AG08395 (cell line): ENCODE data around the gene SBSN.

ENCODE experiments used
- DNase-seq: peaks from one replicate; pipeline ENCODE4 v3.0.0; 2012; ENCODE audit warnings: mixed read lengths, low spot score

SBSN gene

DNA sequence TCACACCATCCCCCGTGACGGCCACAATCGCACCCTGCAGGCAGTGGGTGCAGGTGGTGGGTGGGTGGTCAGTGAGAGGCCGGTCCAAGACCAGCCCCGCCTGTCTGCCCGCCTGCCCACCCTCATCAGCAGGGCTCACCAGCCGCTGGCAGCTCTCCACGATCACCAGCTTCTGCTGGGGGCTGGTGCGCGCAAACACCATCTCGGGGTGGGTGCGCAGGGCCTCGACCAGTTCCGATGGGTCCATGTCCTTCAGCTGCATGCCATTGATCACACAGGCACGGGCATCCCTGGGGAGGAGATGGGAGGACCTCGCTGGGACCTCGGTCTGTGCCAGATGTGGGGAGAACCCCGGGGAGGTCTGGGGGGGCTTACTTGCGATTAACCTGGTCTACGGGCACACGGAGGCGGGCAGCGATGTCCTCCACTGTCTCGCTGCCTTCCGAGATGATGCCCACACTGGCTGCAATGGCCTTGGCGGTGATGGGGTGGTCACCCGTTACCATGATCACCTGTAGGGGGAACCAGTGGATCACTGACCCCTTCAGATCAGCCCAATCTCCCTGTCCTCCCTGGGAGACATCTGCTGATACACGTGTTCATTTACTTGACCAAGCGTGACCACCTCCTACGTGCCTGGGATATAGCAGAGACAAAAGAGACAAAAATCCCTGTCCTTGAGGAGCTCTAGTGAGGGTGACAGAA, 27.3 kb upstream of the SBSN start:
- peak; percentile 40 for DNase-seq

DNA sequence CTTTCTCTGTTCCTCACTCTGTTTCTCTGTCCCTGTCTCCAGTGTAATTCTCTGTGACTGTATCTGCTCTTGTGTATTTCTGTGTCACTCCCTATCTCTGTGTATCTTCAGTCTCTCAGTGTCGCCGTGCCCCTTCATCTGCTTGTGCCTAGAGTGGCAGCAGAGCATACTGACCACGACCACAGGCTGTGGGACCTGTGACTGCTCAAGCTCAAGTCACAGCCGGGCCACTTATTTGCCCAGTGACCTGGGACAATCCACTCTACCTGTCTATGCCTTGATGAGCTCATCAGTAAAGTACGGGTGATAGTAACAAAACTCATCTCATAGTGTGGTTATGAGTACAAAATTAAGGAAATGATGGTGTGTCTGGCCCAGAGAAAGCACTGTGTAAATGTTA, 26.0 kb upstream of the SBSN start:
- no peak for DNase-seq

DNA sequence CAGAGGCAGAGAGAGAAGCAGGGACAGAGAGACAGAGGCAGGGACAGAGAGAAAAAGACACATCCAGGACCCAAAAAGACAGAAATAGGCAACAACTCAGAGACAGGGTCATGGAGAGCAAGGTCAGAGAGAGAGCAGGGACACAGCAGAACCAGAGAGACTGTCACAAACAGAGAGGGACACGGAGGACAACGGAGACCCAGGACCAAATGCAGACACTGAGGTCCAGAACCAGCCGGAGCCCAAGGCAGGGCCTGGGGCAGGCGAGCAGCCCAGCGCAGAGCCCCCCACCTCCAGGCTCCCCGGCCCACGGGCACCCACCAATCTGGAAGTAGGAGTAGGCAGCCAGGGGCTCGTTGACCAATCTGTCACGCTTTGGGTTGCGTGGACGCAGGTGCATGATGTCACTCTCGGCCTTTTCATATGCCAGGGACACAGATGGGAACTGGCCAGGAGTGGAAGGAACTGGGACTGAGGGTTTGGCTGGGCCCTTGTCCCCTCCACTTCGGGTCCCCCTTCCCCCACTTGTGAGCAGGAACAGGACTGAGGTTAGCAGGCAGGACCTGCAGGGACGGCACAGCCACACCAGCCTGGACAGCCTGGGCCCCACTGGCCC, 25.4 kb upstream of the SBSN start:
- DNase-seq, result no peak

DNA sequence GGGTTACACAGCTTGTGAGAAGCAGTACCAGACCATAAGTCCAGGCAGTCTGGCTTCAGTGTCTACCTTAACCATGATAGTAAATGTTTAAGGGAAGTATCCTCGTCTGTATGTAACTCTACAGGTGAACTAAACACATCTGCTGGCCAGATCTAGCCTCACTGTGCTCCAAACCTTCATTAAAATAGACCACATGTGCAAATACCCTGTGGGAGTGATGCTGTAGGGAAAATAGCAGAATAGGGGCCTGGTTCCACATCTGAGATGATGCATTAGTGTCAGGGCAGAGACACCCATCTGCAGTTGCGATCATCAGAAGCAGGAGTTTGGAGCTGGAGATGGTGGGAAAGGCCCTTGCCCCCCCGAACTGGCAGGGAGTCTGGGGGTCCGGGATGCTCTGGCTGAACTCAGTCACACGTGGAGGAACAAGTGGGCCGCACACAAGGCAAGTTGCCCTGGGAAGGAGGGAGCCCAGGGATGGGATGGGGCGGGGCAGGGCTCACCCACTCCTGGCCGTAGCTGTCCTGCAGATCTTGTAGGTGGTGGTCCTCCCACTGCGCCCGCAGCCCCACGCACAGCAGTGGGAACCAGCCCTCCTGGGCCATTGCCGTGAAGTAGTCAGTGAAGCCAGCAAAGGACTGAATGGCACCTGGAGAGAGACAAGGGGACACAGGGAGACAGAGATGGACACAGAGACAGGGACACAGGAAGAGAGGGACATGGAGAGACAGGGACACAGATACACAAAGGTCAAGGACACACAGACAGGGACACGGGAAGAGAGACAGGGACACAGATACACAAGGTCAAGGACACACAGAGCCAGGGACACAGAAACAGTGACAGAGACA, 24.6 kb upstream of the SBSN start:
- DNase-seq, result no peak

DNA sequence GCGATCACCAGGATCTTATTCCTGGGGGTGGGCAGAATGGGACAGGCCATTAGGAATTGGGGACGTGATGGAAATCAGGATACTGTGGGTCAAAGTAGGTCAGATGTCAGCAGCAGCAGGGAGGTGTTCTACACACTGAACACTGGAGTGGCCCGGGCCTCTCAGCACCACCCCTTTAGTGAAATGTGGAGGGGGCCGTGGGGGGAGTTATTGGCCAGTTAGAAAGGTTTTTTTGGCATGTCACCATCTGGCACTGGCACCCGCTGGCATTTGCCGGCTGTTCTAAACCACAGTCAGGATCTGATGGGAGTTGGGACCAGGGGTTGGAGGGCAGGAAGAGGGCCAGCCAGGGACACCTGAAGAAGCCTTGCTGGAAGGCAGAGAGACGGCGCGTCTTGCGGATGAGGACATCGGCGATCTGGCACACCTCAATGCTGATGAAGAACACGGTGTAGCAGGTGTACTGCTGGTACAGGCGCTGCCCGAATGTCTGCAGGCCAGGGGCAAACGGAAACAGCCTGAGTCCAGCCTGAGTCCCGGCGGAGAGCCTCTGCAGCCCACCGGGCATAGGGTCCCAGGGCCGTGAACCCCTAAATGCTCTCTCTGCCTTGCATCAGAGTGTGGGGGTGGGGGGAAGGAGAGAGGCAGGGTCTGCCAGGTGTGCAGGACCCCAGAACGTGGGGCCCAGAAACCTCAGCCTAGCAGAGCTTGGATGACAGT, 23.1 kb upstream of the SBSN start:
- DNase-seq, result no peak

DNA sequence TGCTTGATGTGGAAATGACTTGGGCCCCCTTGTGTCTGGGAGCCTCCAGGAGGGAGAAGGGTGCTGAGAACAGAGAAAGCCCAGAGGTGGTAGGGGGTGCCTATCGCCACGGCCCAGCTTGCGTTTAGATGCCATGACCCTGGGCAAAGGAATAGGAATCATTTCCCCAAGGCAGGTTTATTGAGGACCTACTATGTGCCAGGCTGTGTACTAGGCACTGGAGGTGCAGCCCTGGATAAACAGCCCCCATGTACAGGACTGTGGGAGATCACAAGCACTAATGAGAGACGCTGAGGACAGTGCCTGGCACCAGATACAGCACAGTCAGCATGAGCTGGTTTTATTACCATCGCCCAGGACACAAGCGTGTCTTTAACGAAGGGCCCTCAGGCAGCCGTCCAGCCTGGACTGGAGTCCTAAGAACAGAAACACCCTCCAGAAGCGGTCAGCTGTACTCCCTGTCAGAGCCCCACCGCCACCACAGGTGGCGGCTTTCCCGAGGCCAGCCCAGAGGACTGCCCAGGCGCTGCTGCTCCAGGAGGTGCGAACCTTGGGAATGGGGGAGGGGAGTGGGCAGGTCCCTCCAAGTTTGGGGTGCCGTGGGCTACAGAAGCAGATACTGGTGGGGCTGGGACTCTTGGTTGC, 21.9 kb upstream of the SBSN start:
- no peak for DNase-seq

DNA sequence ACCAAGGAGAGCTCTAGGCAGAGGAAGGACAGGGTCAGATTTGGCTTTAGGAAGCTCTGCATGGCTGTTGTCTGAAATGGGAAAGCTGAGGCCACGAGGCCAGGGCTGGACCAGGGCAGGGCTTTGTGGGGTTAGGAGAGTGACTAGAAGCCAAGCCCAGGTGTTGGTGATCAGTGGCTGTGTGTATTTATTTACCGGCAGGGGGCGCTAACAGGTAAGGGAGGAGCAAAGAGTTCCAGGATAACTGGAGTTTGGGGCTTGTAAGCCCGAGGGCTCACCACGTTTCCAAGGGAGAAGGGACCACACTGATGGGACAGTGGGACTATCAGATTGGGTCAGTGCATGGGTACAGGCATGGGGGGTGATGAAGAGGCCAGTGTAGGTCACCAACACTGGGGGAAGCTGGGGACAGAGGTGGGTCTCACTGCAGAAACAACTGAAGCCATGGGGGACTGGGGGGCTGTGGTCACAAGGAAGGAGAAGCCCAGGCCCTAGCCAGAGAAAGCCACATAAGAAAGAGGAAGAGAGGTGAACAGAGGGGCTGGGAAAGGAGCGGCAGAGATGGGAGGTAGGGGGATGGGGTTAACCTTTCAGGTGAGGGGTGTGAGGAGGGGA, 21.2 kb upstream of the SBSN start:
- peak; percentile 75 for DNase-seq

DNA sequence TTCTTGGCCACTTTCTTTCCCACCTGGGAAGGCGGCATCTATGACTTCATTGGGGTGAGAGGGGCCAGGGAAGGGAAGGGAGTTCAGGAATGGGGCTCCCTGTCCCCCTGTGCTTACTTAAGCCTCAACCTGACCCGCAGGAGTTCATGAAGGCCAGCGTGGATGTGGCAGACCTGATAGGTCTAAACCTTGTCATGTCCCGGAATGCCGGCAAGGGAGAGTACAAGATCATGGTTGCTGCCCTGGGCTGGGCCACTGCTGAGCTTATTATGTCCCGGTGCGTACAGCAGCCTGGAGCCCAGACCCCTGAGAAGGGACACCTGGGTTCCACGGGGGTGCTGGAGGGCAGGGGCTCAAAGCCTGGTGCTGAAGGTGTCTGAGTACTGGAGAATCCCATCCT, 18.4 kb upstream of the SBSN start:
- DNase-seq, result no peak

DNA sequence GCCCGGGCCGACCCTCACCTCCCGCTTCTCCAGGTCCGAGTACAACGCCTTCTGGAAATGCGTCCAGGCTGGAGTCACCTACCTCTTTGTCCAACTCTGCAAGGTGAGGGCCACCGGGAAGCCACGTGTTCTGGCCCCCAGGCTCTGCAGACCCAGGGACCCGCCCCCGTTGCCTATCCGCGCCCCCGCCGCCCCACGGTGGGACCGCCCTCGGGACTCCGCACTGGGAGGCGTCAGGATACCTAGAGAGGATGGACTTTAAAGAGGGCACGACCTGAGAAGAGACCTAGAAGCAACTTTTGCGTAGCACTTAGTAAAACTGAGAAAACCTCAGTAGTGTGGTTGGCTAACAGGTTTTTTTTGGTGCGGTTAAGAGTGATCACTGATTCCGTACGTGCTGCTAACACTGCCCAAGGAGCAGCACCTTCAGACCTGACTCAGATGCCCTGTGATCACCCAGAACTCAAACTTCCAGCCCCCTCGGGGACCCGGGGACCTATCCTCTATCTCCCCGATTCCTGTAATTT, 17.8 kb upstream of the SBSN start:
- peak; percentile 50 for DNase-seq

DNA sequence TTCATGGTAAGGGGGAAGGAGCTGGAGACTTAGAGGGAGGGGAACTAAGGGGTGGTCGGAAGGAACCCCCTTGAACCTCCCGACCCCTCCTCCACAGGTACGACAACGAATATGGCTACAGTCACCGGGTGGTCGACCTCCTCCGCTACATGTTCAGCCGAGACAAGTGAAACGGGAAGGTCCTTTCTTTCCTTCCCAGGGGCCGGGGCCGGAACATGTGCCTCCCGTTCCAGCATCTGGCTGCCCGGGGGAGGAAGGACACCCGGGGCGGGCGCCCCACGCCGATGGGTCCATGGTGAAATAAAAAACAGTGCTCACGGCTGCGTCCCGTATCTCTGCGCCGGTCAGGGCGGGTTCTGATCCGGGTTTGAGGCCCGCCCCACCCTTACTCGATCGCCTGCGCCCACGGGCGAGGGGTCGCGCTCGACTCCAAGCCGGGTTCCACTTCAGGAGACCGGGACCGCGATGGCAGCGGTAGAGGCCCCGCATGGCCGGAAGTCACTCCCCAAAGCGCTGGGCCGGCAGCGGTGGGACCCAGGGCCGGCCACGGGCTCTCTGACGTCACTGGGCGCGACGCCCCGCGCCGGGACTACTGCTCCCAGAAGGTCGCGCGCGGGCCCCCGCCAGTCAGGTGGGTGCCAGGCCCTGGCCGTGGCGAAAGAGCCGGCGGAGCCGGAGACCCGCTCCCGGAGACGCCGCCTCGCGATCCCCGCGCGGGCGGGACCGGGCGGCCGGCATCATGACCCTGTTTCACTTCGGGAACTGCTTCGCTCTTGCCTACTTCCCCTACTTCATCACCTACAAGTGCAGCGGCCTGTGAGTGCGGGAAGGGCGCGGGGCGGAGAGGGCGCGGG, 17.1 kb upstream of the SBSN start, which contains the start of gene TMEM147:
Gene TMEM147, plus strand, starts transcription at position 626 of the 854 bp plus-strand sequence. Its CDS starts 114 bp downstream, at position 740.
- DNase-seq, result peak; percentile 98

DNA sequence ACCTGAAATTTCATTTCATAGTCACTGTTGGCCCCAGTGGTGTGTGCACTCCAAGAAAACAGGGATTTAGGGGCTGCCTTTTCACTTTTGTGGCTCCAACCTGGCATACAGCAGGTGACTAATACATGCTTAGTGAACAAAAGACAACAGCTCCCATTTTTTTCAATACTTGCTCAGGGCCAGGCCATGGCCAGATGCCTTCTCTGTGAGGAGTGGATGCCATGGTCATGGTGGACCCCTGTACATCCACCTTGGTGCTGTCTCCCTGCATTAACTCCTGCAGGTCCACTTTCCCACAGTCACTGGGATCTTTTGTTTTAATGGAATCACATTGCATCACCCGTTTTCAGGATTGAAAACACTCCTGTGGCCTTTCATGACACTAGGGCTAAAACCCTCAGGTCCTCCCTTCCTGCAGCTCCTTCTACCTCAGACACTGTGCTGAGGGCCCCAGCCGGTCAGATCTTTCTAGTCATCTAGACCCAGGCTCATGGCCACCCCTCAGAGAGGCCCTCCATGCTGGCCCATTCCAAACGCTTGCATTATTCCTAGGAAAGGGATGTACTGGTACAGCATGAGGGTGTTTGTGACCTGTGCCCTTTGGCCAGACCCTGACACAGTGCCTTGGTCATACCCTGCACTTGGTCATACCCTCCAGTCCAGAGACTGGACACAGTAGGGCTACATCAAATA, 16.1 kb upstream of the SBSN start:
- DNase-seq, result no peak

DNA sequence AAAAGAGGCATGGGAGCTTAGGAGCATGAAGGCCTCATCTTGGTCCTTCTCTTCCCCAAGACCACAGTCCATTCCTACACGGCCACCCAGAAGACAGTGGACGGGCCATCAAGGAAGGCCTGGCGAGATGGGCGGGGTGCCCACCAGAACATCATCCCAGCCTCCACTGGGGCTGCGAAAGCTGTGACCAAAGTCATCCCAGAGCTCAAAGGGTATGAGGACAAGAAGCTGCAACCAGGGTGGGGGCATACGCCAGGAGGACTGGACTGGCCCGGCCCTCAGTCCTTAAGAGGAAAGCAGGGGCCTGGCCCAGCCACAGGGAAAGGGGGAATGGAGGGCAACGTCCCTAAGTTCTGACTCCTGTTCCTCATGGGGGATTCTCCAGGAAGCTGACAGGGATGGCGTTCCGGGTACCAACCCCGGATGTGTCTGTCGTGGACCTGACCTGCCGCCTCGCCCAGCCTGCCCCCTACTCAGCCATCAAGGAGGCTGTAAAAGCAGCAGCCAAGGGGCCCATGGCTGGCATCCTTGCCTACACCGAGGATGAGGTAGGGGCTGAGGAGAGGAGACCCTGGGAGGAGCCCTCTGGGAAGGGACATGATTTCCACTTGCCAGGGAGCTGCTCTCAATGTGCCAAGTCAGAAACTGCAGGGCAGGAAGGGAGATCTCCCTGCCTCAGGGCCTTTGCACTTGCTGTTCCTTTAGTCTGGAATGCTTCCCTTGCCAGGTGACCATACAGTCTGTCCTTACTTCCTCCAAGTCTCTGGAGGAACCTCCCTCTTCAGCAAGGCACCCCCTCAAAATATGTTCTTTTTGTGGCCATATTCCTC, 15.4 kb upstream of the SBSN start:
- no peak for DNase-seq

DNA sequence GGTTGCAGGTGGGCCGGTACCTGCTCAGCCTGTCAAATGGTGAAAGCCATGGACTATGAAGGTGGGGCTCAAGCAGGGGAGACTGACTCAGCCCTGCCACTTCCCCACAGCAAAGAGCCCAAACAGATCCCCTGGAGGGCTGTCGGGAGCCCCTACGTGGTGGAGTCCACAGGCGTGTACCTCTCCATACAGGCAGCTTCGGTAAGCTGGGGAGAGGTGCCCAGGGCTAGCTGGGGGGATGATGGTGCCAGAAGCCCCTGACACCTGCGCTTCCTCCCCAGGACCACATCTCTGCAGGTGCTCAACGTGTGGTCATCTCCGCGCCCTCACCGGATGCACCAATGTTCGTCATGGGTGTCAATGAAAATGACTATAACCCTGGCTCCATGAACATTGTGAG, 14.1 kb upstream of the SBSN start:
- DNase-seq, result no peak

DNA sequence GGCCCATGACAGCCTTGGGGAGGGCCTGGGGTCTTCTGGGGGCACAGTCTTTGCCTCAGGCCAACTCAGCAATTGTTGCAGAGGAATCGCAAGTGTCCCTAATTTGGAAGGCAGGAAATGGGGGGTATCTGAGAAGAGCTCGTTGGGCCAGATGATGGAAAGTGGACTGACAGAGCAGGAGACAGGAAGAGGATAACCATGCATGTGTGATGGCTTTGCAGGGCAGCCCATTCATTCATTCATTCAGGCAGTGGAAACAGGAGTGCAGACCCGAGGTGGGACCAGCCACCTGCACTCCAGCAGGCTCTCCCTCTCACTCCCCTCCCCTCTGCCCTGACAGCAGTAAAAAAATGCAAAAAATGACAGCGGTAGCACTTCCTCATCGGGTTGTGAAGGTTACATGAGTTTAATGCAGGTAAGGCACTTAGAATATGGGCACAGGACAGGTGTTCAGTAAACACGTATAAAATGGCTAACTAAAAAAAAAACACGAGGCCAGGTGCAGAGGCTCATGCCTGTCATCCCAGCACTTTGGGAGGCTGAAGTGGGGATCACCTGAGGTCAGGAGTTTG, 12.3 kb upstream of the SBSN start:
- DNase-seq, result no peak

DNA sequence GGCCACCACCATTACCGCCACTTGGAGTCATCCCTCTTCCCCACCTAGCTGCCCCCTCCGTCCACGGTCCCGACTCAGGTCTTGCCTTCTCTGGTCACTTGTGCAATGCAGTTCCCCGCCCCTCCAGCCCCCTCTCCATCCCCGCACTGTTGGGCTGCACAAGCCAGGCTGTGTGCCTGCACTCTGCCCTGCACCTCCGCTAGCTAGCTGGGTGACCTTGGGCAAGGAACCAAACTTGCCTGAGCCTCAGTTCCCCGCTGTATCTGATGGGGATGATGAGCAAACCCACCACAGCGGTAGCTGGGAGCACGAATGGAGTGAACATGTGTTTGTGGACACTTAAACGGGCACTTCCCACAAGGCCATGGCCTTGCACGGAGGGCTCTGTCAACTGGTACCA, 11.7 kb upstream of the SBSN start:
- no peak for DNase-seq

DNA sequence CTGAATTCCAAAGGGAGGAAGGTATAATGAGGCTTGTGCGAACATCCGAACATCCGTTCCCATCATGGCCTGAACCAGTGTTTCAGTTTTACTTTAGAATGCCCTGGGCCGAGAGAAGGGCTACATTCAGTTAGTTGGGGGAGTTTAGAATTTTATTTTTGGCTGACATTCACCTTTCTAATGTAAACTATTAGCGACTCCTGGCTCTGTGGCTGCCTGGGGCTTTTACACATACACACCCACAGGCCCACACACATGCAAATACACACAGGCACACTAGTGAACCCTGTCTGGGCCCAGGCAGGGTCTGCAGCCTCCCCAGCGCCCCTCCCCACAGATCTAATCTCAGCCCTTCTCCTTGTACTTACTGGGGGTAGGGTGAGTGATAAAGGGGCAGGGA, 11.2 kb upstream of the SBSN start:
- no peak for DNase-seq

DNA sequence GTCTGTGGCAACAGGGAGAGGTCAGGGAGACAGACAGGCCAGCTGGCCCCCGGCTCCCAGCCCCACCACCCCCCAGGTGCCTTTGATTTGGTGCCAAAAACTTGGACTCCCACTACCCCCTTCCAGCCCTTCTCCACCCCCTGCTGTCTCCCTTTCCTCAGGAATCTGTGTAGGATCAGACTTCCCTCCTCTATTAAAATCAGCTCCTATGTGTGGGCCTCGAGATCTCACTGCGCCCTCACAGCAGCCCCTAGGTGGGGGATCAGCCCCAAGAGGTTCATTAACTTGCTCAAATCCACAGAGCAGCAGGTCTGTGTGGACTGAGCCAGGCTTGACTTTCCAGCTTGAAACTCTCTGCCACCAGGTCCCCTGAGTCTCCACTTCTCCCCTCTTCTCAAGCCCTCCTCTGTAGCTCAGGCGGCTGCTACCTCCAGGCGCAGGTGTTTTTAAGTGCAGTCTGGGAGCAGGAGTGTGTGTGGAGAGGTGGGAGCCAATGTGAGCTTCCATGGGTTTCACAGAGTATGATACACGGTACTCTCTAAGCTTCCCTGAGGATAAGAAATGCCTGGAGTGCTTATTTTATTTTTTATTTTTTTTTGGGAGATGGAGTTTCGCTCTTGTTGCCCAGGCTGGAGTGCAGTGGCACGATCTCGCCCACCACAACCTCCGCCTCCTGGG, 6.8 kb upstream of the SBSN start:
- no peak for DNase-seq
